COLO668 (cell line): ENCODE data around the gene OPRPN.

Experiments
- DNase-seq: peaks from one replicate; lab custom pipeline; 2025; ENCODE audit not compliant: unreplicated experiment; lab: John Stamatoyannopoulos, UW

The OPRPN gene, protein sequence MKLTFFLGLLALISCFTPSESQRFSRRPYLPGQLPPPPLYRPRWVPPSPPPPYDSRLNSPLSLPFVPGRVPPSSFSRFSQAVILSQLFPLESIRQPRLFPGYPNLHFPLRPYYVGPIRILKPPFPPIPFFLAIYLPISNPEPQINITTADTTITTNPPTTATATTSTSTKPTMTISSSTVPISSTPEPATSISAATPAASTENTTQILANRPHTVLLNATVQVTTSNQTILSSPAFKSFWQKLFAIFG

DNA sequence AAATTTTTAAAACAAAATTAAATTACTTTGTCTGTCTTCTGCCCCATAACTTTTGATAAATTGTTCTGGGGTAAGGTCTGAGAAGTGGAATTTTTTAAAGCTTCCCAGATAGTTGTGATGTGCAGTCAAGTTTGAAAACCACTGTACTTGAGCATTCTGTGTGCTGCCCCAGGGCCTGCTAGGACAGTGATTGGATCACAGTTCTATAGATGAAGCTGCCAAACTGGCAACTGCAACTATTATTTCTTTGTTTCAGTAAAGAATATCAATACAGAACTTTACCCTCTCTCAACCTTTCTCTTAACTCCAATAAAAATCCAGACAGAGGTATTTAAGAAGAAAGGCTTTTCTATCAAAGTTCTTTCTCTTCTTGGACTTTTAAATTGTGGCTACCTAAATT lies at the start of gene OPRPN:
Gene OPRPN (plus strand): TSS at position 361 of the 400 bp plus-strand sequence. CDS start 1,346 bp downstream, outside the sequence.
- DNase-seq = no peak

DNA sequence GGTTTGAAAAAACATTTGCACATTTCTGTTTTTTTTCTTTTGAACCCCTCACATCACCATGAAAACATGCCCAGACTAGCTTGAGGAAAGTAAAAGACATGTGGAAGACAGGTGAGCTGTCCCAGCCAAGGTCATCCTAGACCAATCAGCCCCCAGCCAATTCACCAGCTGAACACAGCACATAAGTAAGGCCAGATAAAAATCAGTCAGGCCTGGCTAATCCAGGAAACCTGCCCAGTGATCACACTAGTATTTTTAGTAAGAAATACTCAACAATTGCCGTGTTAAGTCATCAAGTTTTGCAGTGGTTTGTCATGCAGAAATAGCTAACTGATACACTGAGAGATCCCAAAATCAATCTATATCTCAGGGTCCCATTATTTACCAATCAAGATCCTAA lies 41.6 kb upstream of the OPRPN start:
- no peak for DNase-seq

GRCh38 chr4:70359115-70359661 lies 38.6 kb upstream of the OPRPN start:
- DNase-seq = no peak

DNA sequence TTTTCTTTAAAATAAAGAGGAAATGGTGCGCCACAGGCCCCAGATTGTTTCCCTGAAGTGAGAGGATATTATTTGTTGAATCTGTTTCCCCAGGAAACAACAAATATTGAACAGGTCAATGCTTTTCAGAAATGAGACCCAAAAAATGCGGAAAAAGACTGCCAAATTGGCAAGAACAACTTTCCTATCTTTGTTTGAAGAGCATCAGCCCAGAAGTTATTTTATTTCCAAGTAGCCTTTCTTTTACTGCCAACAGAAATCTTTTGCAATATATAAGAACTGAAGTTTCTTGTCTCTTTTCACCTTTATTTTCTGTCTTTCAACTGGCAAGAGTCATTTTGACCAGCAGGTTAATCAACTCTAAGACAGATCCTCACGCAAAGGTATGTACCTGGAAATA lies 37.3 kb upstream of the OPRPN start, which contains the start of gene SMR3A:
Gene SMR3A (plus strand): TSS at position 301 of the 400 bp plus-strand sequence. CDS start 1,356 bp downstream, outside the sequence.
- DNase-seq = no peak

GRCh38 chr4:70364002-70364401 lies 33.7 kb upstream of the OPRPN start:
- no peak for DNase-seq

- peak; percentile 11 for DNase-seq
These were observed 32.3 kb upstream of the OPRPN start for GRCh38 chr4:70365479-70365878.

DNA sequence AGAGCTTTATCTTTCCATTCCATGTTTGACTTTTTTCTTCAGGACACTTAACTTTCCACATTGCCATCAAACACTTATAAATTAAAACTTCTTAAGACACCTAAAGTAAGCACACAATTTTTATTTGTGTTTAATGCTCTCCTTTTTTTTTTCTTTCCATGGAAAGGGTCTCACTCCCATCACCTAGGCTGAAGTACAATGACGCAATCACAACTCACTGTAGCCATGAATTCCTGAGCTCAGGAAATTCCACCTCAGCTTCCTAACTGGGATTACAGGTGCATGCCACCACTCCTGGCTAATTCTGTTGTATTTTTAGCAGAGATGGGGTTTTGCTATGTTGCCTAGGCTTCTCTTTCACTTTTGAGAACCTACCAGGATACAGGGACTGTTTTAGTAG lies 29.9 kb upstream of the OPRPN start:
- DNase-seq = no peak

- no peak for DNase-seq
These were observed 25.8 kb upstream of the OPRPN start for GRCh38 chr4:70371987-70372386.

GRCh38 chr4:70372760-70373159 lies 25.0 kb upstream of the OPRPN start:
- DNase-seq = no peak

DNA sequence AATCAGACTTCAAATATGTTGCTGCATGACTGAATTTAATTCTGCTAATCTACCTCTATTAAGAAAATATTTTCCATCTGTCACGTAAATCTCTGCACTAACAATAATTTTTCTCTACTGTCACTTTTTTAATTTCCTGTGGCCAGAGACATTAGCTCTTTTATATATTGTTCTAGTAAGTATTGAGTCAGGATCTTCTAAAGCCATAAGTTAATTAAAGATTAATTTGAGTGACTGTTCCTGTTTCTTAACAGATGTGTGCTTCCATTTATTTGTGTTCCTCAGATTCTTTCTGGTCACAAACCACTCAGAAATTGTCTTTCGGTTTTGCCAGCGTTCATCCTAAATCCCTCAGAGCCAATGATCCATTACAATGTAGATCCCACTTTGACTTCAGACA lies 17.2 kb upstream of the OPRPN start:
- no peak for DNase-seq

GRCh38 chr4:70382691-70383181 lies 15.0 kb upstream of the OPRPN start, which contains the start of gene SMR3B:
TSS of gene SMR3B (plus strand) at chr4:70383131. CDS start at chr4:70384511, 1,380 bp downstream.
- DNase-seq = no peak

DNA sequence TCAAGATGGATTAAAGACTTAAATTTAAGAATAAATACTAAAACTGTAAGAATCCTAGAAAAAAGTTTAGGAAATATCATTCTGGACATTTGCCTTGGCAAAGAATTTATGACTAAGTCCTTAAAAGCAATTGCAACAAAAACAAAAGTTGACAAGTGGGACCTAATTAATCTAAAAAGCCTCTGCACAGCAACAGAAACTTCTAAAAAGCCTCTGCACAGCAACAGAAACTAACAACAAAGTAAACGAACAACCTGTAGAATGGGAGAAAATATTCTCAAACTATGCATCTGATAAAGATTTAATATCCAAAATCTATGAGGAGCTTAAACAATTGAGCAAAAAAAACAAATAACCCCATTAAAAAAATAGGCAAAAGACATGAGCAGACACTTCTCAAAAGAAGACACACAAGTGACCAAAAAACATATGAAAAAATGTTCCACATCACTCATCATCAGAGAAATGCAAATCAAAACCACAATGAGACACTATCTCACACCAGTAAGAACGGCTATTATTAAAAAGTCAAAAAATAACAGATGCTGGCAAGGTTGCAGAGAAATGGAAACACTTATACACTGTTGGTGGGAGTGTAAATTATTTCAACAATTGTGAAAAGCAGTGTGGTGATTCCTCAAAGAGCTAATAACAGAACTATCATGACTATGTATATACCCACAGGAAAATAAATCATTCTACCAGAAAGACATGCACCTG lies 5.5 kb upstream of the OPRPN start:
- no peak for DNase-seq

DNA sequence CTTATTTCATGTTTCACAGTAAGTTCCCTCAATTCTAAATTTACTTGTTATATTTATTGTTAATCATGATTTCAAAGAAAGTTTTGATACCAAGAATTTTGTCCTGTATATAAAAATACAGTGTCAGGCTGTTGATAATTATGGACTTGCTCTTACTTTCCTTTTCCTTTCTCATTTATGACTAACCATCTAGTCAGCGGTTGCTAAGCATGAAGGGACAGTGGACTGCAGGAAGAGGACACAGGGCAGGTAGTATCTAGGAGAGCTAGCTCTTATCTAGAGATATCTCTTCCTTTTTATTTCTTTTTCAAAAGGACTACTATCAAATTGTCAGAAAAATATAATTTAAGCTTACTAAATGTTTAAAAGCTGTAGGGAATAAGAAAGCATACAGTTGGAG lies 1.6 kb downstream of the OPRPN start:
- DNase-seq = no peak

GRCh38 chr4:70402762-70403161 lies 5.0 kb downstream of the OPRPN start:
- DNase-seq = no peak

- no peak for DNase-seq
These were observed 8.0 kb downstream of the OPRPN start for GRCh38 chr4:70405765-70406164.

DNA sequence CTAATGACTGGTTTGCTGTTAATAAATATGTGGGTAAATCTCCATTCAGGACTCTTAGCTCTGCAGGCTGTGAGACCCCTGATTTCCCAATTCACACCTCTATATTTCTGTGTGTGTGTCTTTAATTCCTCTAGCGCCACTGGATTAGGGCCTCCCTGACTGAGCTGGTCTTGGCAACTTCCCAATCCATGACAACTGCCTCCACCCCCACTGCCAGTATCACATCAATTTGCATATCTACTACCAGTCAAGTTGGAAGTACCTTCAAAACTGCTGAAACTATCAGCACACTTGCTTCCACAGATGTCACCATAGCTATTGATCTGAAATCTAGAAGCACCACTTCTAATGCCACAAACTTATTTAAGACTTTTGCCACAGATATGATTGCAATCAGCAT lies 27.6 kb downstream of the OPRPN start:
- no peak for DNase-seq

GRCh38 chr4:70426789-70427188 lies 29.0 kb downstream of the OPRPN start:
- DNase-seq = no peak

- DNase-seq = no peak
These were observed 39.5 kb downstream of the OPRPN start for GRCh38 chr4:70437197-70437596.

- DNase-seq = no peak
These were observed 44.7 kb downstream of the OPRPN start for GRCh38 chr4:70442474-70442873.

- DNase-seq = no peak
These were observed 45.6 kb downstream of the OPRPN start for GRCh38 chr4:70443329-70443728.

DNA sequence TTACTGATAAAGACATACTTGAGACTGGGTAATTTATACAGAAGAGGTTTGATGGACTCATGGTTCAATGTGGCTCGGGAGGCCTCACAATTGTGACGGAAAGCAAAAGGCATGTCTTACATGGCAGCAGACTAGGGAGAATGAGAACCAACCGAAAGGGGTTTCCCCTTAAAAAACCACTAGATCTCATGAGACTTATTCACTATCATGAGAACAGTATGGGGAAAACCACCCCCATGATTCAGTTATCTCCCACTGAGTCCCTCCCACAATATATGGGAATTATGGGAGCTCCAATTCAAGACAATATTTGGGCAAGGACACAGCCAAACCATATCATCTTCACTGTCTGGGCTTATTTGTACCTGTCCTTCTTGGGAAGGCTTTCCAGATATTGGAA lies 51.5 kb downstream of the OPRPN start:
- no peak for DNase-seq

GRCh38 chr4:70452946-70453345 lies 55.2 kb downstream of the OPRPN start:
- no peak for DNase-seq
